ENCODE measurements around the gene NFATC2IP.

DNA sequence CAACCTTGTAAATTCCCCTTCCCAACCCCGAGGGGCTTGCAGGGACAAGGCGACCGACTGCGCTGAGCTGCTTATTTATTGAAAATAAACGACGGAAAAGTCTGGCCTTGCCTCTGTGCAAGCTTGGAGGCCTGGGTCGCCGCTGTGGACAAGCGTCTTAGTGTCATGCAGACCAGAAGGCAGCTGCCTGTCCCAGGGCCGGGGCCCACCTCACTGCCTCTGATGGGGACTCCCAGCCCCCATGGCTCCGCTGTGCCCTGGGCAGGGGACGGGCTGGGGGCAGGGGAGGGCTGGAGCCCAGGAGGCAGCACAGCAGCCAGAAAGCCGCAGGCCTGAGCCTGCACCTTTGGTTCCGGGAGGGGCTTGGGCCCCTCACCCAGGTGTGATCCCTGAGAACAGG is 46.4 kb upstream of the NFATC2IP start:
- no peak for TF ChIP-seq EZH2 (IDR thresholded peaks at IDR 0.05; ENCODE audit: low read length)
- TF ChIP-seq, protein P1, sequence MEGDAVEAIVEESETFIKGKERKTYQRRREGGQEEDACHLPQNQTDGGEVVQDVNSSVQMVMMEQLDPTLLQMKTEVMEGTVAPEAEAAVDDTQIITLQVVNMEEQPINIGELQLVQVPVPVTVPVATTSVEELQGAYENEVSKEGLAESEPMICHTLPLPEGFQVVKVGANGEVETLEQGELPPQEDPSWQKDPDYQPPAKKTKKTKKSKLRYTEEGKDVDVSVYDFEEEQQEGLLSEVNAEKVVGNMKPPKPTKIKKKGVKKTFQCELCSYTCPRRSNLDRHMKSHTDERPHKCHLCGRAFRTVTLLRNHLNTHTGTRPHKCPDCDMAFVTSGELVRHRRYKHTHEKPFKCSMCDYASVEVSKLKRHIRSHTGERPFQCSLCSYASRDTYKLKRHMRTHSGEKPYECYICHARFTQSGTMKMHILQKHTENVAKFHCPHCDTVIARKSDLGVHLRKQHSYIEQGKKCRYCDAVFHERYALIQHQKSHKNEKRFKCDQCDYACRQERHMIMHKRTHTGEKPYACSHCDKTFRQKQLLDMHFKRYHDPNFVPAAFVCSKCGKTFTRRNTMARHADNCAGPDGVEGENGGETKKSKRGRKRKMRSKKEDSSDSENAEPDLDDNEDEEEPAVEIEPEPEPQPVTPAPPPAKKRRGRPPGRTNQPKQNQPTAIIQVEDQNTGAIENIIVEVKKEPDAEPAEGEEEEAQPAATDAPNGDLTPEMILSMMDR (optimal IDR thresholded peaks at IDR 0.05 in 1 of 3, IDR thresholded peaks at IDR 0.05 in 1 of 3, conservative IDR thresholded peaks at IDR 0.05 in 1 of 3; ENCODE audit: extremely low read depth in 1 of 3, insufficient read depth in 2 of 3, low read length in 3 of 3), result no peak
